A549 (cell line): ENCODE data around the gene AMPH. TPM values are rescaled to one million over a fixed set of nuclear protein-coding genes. Genes with fewer than 3 reads are reported as not detected.
"Not testable (repeated sequence)": the region's sequence is repeated elsewhere in the genome, so short reads cannot be mapped to it uniquely, and the experiment has no call there.

ENCODE experiments used
- ATAC-seq, 2 experiments: fragments of 200-7000 bp in 1 of 2; fragments of >200 bp in 1 of 2; cut with Nextera tagmentation in 1 of 2; cut with Tn5 transposase in 1 of 2; 3 replicates each; pipeline versions ENCODE4 v1.8.0 to v1.9.1; 2018 to 2020; ENCODE audit warnings: mild to moderate bottlenecking in 1 of 2, moderate library complexity in 1 of 2
- CTCF ChIA-PET: fragments of 300-600 bp; sonication (Branson Sonifier 250); formaldehyde crosslinking; extraction: SDS; loops from one replicate; lab custom pipeline; 2021; ENCODE audit warnings: antibody characterized with exemption, inconsistent platforms; lab: Yijun Ruan, JAX
- POLR2A ChIA-PET: fragments of 350-600 bp; formaldehyde crosslinking; extraction: SDS; loops from one replicate; lab custom pipeline; 2021; ENCODE audit warnings: antibody characterized with exemption, inconsistent platforms; lab: Yijun Ruan, JAX
- DNase-seq, 2 experiments: peaks; one replicate each; pipeline versions ENCODE4 v3.0.0 to v3.0.0-alpha.2; 2011 to 2016; ENCODE audit warnings: low read depth in 1 of 2, low spot score in 1 of 2
- FAIRE-seq: peaks from 2 replicates; lab custom pipeline; 2011; peaks lifted over from hg19 to GRCh38; lab: Jason Lieb, UNC
- H3K27ac ChIP-seq, 2 experiments: fragments of >200 bp; sonication (Bioruptor Twin); formaldehyde crosslinking; 3 replicates each; pipeline ENCODE4 v1.5.1; 2016 to 2017
- H3K4me1 ChIP-seq: fragments of >200 bp; sonication (Bioruptor Twin); formaldehyde crosslinking; 3 replicates; pipeline ENCODE4 v1.6.1; 2016
- H3K4me2 ChIP-seq: fragments of >200 bp; sonication (Bioruptor Twin); formaldehyde crosslinking; 3 replicates; pipeline ENCODE4 v1.6.1; 2016
- H3K4me3 ChIP-seq: fragments of >200 bp; sonication (Bioruptor Twin); formaldehyde crosslinking; 3 replicates; pipeline ENCODE4 v1.5.1; 2016
- H3K9me3 ChIP-seq: fragments of >200 bp; sonication (Bioruptor Twin); formaldehyde crosslinking; 3 replicates; pipeline ENCODE4 v1.6.1; 2016
- RAD21 ChIP-seq, 2 experiments: fragments of >200 bp in 1 of 2; sonication (Bioruptor Twin) in 1 of 2; formaldehyde crosslinking in 1 of 2; IDR thresholded peaks in 1 of 2; conservative IDR thresholded peaks in 1 of 2; 2 replicates in 1 of 2; 3 replicates in 1 of 2; pipeline ENCODE4 v1.6.1; 2012 to 2018; ENCODE audit warnings: inconsistent platforms in 1 of 2
- SMC3 ChIP-seq: fragments of >200 bp; sonication (Bioruptor Twin); formaldehyde crosslinking; IDR thresholded peaks from 3 replicates; pipeline ENCODE4 v1.6.1; 2018; ENCODE audit warnings: inconsistent platforms
- WGBS: methylation state at CpG from one replicate; pipeline ENCODE4 v1.1.6; 2017; ENCODE audit errors: missing lambda C conversion rate; 5-methylcytosine and 5-hydroxymethylcytosine counted together
- polyA plus RNA-seq, 4 experiments: library from polyadenylated mRNA; depleted of rRNA in 3 of 4; stranded (reverse); fragments of >200 nt; fragmentation: RNase III in 1 of 4; extraction: RNeasy Plus Mini Kit Qiagen cat#74134 plus additional on column Dnase treatment in 1 of 4; gene quantifications; 2 replicates in 3 of 4; 3 replicates in 1 of 4; pipeline ENCODE4 v1.2.3, GENCODE V29; 2011 to 2017
- TF ChIP-seq, protein P1 (sequence below): fragments of >200 bp; sonication (Bioruptor Twin); formaldehyde crosslinking; IDR thresholded peaks from 3 replicates; pipeline ENCODE4 v1.5.1; 2016

Gene AMPH
- polyA plus RNA-seq, 2 of the 4 experiments (the other 2 are of a cell fraction): 0.26 TPM; not detected in 1

DNA sequence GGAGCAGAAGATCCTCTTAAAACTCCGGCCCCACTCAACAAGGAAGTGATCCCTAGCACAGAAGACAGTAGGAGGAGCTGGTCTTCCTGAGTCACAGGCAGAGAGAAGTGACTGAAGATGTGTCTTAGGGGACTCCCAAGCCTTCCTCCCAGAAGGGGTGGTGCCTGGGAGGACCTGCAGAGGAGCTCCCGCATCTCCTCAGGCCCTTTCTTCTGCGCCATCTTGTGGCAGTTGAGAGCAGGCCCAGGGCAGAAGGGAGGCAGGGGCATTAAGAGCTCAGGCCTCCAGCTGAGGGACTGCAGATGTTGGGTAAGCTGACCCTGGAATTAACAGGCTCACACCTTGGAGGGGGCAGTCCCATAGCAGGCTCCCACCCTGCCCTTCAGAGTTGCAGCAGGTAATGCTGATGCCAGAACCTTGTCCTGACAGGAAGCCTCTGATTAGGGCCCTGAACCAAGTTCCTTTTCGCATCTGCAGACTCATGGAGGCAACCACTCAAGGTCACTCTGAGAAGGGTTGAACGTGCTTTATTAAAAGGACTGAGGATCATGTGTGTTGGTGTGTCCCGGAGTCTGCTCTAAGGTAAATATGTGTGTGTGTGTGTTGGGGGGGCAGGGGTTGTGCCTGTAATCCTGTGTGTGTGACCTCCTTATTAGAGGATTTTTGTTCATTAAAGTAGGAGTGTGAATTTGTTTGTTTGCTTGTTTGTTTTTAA is 281.1 kb downstream of the AMPH start:
- POLR2A ChIA-PET, H3K4me1 ChIP-seq, H3K4me2 ChIP-seq, H3K9me3 ChIP-seq, DNase-seq, H3K4me3 ChIP-seq, CTCF ChIA-PET, FAIRE-seq, H3K27ac ChIP-seq: not testable (repeated sequence)
- WGBS: no CpG with 5 or more reads among the region's 6 CpGs
- ATAC-seq: 0 out of 6 replicates have a peak, but pooled peaks of 1 of the 2 experiments have one; percentile 51

DNA sequence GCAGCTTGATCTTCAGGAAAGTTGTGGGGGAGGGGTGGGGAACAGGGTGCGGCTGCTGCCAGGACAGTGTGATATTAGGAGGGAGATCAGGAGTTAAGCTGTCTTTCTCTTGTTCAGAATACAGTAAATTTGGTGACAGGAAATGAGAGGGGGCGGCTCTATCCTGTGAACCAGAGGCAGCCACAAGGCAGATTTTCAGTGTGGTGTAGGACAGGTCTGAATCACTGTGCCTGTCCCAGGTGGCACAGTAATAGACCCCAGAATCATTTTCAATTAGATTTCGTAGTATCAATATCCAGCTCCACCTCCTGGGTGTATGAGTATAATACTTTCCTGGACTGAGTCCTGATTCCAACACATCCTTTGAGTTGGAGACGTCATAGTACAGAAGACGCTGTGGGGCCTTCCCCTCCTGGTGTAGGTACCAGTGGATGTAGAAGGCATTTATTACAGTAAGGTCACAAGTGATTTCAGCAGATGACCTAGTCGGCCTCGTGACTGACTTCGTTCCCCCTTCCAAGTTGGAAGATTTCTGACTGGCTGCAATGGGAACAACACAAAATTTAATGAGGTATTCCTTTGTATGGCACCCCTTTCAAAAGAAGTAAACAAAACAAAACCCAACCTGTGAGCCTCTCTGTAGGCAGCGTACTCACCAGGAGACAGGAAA is 281.9 kb downstream of the AMPH start:
- H3K4me2 ChIP-seq, H3K4me1 ChIP-seq, DNase-seq, H3K27ac ChIP-seq, H3K9me3 ChIP-seq, ATAC-seq, POLR2A ChIA-PET, H3K4me3 ChIP-seq, FAIRE-seq, CTCF ChIA-PET: not testable (repeated sequence)
- 100% methylated on average over 1 of the region's 9 CpGs for WGBS

DNA sequence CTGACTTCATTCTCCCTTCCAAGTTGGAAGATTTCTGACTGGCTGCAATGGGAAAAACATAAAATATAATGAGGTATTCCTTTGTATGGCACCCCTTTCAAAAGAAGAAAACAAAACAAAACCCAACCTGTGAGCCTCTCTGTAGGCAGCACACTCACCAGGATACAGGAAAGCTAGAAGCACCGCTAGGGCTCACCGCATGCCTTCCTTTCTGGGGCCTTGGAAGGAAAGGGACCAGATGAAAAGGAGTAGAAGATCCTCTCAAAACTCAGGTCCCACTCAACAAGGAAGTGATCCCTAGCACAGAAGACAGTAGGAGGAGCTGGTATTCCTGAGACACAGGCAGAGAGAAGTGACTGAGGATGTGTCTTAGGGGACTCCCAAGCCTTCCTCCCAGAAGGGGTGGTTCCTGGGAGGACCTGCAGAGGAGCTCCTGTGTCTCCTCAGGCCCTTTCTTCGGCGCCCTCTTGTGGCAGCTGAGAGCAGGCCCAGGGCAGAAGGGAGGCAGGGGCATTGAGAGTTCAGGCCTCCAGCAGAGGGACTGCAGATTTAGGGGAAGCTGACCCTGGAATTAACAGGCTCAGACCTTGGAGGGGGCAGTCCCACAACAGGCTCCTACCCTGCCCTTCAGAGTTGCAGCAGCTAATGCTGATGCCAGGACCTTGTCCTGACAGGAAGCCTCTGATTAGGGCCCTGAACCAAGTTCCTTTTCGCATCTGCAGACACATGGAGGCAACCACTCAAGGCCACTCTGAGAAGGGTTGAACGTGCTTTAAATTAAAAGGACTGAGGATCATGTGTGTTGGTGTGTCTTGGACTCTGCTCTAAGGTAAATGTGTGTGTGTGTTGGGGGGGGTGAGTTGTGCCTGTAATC is 285.6 kb downstream of the AMPH start:
- POLR2A ChIA-PET, FAIRE-seq, H3K9me3 ChIP-seq, H3K27ac ChIP-seq, H3K4me2 ChIP-seq, H3K4me3 ChIP-seq, H3K4me1 ChIP-seq: not testable (repeated sequence)
- peak; percentile 92 to 98 for ATAC-seq
- 72% methylated on average over 4 of the region's 6 CpGs for WGBS
- DNase-seq: peak; percentile 56 to 80
- TF ChIP-seq, protein P1, sequence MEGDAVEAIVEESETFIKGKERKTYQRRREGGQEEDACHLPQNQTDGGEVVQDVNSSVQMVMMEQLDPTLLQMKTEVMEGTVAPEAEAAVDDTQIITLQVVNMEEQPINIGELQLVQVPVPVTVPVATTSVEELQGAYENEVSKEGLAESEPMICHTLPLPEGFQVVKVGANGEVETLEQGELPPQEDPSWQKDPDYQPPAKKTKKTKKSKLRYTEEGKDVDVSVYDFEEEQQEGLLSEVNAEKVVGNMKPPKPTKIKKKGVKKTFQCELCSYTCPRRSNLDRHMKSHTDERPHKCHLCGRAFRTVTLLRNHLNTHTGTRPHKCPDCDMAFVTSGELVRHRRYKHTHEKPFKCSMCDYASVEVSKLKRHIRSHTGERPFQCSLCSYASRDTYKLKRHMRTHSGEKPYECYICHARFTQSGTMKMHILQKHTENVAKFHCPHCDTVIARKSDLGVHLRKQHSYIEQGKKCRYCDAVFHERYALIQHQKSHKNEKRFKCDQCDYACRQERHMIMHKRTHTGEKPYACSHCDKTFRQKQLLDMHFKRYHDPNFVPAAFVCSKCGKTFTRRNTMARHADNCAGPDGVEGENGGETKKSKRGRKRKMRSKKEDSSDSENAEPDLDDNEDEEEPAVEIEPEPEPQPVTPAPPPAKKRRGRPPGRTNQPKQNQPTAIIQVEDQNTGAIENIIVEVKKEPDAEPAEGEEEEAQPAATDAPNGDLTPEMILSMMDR: peak; percentile 54
- TF ChIP-seq RAD21 (conservative IDR thresholded peaks at IDR 0.05 in 1 of 2, IDR thresholded peaks at IDR 0.05 in 1 of 2): peak; percentile 31 to 56; a peak in 2 of 5 replicates
- TF ChIP-seq SMC3: peak; percentile 45; the same call in 2 of the 3 replicates
- CTCF ChIA-PET: interaction anchor here (0.5 to 3.1 kb wide), 10 partner anchors 10 to 1755 kb away, joined by 3 to 25 read pairs (median 4); partner anchors contain the start of gene SFRP4

DNA sequence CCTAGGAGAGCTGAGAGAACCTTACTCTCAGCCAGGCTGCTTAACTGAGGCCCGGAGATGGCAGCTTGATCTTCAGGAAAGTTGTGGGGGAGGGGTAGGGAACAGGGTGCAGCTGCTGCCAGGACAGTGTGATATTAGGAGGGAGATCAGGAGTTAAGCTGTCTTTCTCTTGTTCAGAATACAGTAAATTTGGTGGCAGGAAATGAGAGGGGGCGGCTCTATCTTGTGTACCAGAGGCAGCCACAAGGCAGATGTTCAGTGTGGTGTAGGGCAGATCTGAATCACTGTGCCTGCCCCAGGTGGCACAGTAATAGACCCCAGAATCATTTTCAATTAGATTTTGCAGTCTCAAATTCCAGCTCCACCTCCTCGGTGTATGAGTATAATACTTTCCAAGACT is 286.4 kb downstream of the AMPH start:
- POLR2A ChIA-PET, H3K4me3 ChIP-seq, H3K27ac ChIP-seq, H3K4me2 ChIP-seq, ATAC-seq, H3K4me1 ChIP-seq, DNase-seq, H3K9me3 ChIP-seq, FAIRE-seq: not testable (repeated sequence)
- CTCF ChIA-PET: interaction anchor here (0.8 to 3.1 kb wide), 11 partner anchors 9 to 444 kb away, joined by 3 to 25 read pairs (median 3); partner anchors contain the start of gene SFRP4
- WGBS: 80% methylated on average over 3 of the region's 3 CpGs

DNA sequence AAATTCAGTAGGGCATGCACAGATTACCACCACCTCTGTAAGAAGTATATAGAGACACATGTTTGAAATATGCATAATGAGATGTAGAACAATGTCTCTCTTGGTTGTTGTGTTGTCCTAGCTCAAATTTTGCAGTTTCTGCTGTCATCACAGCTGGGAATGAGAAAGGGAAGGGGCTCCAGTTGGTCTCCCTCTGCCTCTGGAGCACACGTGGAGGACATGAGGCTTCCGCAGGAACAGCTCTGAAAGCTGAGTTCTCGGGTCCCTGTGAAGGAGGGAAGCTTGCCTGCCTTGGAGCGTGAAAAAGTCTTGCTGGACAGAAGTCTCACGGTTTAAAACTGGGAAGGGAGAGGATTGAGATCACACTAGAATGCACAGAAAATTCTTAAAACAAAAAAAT is 289.0 kb downstream of the AMPH start:
- CTCF ChIA-PET: interaction anchor here (2.2 kb wide), 1 partner anchor 24 kb away, joined by 4 read pairs; no protein-coding TSS in a partner anchor
- H3K4me3 ChIP-seq, H3K4me1 ChIP-seq, ATAC-seq, H3K27ac ChIP-seq, DNase-seq, H3K9me3 ChIP-seq, POLR2A ChIA-PET, FAIRE-seq, H3K4me2 ChIP-seq: not testable (repeated sequence)
- 87% methylated on average over 5 of the region's 5 CpGs for WGBS

DNA sequence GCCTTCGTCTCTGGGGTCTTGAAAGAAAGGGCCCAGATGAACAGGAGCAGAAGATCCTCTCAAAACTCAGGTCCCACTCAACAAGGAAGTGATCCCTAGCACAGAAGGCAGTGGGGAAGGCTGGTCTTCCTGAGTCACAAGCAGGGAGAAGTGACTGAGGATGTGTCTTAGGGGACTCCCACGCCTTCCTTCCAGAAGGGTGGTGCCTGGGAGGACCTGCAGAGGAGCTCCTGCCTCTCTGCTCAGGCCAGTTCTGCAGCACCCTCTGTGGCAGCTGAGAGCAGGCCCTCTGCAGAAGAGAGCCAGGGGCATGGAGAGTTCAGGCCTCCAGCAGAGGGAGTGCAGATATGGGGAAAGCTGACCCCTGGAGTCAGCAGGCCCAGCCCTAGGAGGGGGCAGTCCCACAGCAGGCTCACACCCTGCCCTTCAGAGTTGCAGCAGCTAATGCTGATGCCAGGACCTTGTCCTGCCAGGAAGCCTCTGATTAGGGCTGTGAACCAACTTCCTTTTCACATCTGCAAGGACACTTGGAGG is 289.9 kb downstream of the AMPH start:
- peak; percentile 93 to 97 for ATAC-seq
- H3K4me3 ChIP-seq, H3K4me1 ChIP-seq, POLR2A ChIA-PET, H3K9me3 ChIP-seq, FAIRE-seq: not testable (repeated sequence)
- CTCF ChIA-PET: interaction anchor here (0.7 to 2.2 kb wide), 6 partner anchors 18 to 126 kb away, joined by 3 to 6 read pairs (median 4); no protein-coding TSS in a partner anchor
- WGBS: 67% methylated on average over 2 of the region's 2 CpGs
- 0 out of 3 replicates have a peak overlapping the region, but pooled peaks have one; percentile 7 for H3K4me2 ChIP-seq
- peak overlapping the region in 1 of 2 experiments; percentile 52; a peak in 2 of 6 replicates for H3K27ac ChIP-seq
- peak in 1 of 2 experiments; percentile 75 for DNase-seq
